NCI-H526 treated with DMSO at 0.1 percent for 48 hours (cell line): Measurements from ENCODE around the gene ADD1.

Experiments used
- DNase-seq: peaks from one replicate; lab custom pipeline; 2025; lab: John Stamatoyannopoulos, UW

The ADD1 gene

DNA sequence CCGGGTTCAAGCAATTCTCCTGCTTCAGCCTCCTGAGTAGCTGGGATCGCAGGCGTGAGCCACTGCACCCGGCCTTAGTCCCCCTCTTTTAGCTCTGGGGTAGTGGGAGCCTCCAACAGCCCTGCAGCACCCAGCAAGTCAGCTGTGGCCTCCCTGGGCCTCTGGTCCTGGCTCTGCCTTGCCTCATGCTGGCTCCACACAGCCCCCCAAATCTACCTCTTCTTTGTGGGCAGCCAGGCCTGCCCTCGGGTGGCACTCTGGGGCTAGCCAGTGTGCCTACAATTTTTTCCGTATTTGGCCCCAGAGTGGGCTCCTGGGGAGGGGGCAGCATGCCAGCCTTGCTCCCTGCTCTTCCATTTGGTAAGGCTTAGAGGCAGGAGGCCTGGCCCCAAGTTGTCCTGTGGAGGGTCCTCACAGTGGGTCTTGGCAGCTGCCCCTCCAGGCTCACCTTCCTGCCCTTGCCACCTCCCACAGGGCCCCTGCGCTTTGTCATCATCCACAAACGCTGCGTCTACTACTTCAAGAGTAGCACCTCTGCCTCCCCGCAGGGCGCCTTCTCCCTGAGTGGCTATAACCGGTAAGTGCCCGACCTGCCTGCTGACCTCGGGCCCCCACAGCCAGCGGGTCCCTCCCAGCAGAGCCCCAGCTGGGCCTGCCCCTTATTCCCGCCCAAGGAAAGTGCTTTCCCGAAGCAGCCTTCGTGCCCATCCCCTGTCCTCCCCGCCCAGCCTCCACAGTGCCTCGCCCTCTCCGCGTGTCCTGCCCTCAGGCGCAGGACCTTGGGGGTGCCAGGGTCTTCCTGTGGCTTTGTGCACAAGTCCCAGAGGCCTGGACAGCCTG, 21.0 kb upstream of the ADD1 start:
- no peak for DNase-seq

DNA sequence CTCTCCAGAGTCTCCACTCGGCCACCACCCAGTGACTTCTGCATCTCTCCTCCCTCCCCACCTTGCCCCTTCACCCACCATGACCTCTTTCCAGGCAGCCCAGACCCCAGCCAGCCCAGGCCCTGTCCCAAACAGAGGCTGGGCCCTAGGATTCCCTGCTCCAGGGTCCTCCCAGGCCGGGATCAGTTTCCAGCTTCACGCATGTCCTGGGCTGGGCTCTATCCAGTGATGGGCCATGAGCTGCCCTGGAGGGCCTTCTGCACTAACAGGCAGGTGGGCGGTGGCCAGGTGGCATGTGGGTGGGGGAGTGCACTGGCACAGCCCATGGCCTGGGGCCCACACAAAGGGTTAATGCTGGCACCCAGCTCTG, 20.4 kb upstream of the ADD1 start:
- DNase-seq, result no peak

- DNase-seq, result no peak
These were observed 19.8 kb upstream of the ADD1 start for GRCh38 chr4:2823671-2824328.

DNA sequence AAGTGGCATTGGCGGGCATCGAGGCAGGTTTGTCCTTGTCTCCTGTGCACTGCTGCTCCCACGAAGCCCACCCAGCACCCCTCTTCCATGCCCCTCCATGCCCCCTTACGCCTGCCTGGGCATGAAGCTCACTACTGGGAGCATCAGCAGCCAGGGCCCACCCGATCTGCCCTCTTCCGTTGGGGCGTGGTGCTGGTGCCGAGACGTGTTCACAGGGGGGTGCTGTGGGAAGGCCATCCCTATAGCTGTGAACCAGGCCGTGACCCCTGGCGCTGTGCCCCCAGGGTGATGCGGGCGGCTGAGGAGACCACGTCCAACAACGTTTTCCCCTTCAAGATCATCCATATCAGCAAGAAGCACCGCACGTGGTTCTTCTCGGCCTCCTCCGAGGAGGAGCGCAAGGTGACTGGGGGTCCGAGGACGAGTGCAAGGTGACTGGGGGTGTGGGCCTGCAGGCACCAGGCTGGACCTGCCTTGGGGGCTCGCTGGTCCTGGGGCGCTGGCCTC, 19.3 kb upstream of the ADD1 start:
- no peak for DNase-seq

- no peak for DNase-seq
These were observed 18.7 kb upstream of the ADD1 start for GRCh38 chr4:2824836-2825381.

- DNase-seq, result no peak
These were observed 17.9 kb upstream of the ADD1 start for GRCh38 chr4:2825740-2826139.

GRCh38 chr4:2827071-2827873, 16.4 kb upstream of the ADD1 start:
- no peak for DNase-seq

DNA sequence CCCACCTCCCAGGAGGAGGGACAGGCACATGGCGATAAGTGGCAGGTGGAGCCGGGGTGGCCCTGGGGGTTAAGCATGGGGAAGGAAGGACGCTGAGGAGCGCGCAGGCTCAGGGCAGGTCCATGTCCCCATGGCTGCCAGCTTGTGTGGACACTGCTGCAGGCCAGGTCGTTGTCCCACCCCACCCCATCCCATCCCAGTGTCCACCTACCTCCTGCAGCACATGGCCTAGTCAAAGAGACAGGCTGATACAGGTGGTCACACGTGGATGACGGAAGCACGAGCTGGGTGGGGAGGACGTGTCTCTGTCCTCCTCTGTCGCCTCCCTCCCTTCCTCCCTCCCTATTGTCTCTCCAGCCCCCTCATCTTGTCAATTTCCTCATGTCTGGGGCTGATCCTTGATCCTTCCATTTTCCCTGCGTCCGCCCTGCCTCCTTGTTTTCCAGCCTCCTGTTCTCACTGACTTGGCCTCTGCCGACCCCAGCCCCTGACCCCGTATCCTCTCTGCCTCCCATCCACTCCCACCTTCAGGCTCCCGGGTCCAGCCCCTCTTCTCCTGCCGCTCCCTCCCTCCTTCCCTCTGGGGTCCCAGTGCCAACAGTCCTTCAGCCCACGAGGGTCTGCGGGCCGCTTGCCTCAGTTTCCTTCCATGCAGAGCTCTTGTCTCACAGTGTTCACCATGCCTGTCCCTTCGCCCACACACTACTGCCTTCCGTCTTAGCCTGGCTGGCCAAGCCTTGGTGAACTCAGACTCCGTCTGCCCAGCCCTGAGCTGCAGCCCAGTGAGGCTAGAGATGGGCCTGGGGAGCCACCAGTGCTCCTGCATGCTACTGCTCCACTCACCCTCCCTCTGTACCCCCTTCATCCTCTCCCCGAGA, 15.5 kb upstream of the ADD1 start:
- no peak for DNase-seq

GRCh38 chr4:2828758-2829181, 14.9 kb upstream of the ADD1 start:
- no peak for DNase-seq

- DNase-seq, result no peak
These were observed 14.2 kb upstream of the ADD1 start for GRCh38 chr4:2829321-2829932.

- no peak for DNase-seq
These were observed 13.7 kb upstream of the ADD1 start for GRCh38 chr4:2829933-2830451.

DNA sequence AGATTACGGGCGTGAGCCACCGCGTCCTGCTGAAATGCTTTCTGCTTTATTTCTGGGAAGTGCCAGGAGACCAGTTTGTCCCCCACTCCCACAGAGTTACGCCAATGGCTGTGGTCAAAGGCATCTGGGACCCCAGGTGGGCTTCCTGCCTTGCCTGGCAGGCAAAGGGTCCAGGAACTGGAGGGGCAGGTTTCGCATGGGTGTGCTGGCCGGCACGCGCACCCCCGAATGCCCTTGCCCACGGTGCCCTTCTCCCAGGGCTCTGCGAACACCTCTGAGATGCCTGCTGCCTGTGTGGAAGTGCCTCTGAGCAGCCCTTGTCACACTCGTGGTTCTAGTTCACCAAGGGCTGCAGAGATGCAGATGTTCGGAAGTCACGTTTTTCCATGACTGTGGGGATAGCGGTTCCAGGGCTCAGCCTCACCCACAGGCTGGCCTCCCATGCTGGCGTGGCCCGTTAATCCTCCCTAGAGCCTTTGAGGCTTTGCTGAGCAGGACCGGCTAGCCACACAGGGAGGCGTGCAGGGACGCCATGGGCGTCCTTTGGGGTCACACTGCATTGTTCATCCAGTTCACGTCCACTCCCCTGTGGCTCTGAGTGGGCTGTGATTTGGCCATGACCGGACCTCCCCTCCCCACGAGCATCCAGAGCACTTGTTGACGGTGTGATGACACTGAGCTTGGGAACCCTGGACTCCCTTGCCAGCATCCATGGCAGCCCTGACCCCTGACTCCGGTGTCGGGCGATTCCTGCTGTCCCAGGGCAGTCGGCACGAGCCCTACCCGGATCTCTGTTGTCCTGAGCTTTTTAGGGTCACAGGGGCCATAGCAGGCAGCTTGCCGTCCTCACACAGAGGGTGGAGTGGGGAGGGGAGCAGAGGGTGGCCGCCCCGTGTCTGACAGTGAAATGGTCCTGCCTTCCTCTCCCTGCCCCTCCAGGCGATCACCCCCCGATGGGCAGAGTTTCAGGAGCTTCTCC, 12.7 kb upstream of the ADD1 start:
- DNase-seq, result no peak

GRCh38 chr4:2831611-2832308, 11.9 kb upstream of the ADD1 start:
- no peak for DNase-seq

DNA sequence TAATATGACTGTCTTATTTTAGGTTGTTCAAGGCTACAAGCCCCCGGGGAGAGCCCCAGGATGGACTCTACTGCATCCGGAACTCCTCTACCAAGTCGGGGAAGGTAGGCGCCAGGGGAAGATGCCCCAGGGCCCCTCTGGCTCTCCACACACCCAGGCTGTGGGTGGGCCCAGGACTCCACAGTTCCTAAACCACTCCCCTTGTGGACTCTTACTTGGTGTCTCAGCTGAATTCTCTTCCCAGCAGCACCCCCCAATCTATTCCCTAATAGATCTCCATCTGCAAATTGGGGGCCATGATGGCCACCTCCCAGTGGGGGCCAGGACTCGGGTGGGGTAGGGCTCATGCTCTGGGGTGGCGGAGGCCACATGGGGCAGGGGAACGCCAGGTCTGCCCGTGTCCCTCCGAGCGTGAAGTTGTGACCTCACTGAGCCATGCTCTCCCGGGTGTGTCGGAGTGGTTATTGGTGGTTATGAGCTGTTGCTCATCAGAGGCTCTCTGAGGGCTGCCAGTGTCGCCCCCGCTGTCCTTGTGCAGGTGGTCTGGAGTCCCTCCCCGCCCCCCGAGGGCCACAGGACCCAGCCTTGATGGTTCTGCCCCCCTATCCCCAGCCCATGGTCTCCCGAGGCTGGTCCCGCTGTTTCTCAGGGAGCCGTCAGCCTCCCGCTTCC, 11.2 kb upstream of the ADD1 start:
- no peak for DNase-seq

GRCh38 chr4:2832981-2833670, 10.5 kb upstream of the ADD1 start:
- DNase-seq, result no peak

DNA sequence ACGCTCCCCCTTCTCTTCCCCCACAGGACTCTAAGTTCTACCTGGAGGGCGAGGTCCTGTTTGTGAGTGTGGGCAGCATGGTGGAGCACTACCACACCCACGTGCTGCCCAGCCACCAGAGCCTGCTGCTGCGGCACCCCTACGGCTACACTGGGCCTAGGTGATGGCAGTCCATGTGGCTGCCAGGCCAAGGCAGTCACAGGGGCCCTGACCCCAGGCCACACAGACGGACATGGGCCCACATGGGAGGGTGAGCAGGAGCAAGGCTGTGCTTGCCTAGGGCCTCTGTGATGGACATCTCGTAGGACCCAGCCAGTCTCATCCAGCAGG, 10.0 kb upstream of the ADD1 start:
- no peak for DNase-seq

DNA sequence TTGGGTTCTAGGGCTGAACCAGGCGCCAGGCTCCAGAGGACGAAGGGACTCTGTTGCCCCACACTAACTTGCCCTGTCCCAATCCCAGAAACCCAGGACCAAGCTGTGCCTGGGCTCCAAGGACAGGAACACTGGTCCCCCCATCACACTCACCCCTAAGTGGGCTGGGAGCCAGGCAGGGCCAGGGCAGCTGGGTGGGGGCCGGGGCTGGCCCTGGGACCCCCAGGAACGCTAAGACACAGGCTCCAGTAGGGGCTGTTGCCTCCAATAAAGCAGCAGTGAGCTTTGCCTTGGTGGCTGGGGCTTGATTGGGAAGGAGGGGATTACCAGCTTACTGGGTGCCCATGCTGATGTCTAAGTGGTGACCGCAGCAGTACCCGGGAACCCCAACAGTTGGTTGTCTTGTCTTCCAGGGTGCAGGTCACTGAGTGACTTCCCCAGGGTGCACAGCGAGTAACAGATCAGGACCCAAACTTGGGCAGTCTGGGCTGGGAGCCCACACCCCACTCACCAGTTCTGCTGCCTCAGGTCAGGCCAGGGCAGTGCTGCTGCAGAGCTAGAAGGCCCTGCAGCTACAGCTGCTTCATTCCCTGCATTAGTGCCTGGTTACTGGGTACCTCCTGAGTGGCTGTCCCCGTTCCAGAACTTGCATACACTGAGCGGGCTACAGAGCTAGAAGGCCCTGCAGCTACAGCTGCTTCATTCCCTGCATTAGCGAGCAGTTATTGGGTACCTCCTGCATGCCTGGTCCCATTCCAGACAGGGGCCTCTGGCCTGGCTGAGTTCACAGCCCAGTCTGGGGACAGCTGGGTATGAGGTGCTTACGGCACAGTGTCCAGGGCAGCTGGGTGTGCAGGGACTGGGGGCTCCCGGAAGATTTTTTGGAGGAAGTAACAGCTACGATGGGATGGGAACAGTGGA, 9.4 kb upstream of the ADD1 start:
- no peak for DNase-seq
